Measurements from ENCODE around the gene ZNF44.
"Not testable (repeated sequence)": the region's sequence is repeated elsewhere in the genome, so short reads cannot be mapped to it uniquely, and the experiment has no call there.

- not testable (repeated sequence) for TF ChIP-seq CTCF (IDR thresholded peaks at IDR 0.05; ENCODE audit: poor library complexity, severe bottlenecking); TAF1 (IDR thresholded peaks at IDR 0.05; ENCODE audit: low read depth); MXI1 (conservative IDR thresholded peaks at IDR 0.05; ENCODE audit: poor library complexity, severe bottlenecking); REST (IDR thresholded peaks at IDR 0.05; ENCODE audit: borderline replicate concordance); RAD21 (conservative IDR thresholded peaks at IDR 0.05); EP300 (conservative IDR thresholded peaks at IDR 0.05; ENCODE audit: poor library complexity, severe bottlenecking); EZH2 (IDR thresholded peaks at IDR 0.05; ENCODE audit: borderline replicate concordance, insufficient read depth, low read length, poor library complexity, severe bottlenecking); POLR2AphosphoS5 (IDR thresholded peaks at IDR 0.05); SMC3 (conservative IDR thresholded peaks at IDR 0.05; ENCODE audit: poor library complexity)
These were observed 14.2 kb upstream of the ZNF44 start for GRCh38 chr19:12308891-12309290.

Data from neural cell (in vitro differentiated cells).